Breast epithelium (tissue), 4 donors: ENCODE measurements around the gene ERC1. TPM values are rescaled to one million over a fixed set of nuclear protein-coding genes. Genes with fewer than 3 reads are reported as not detected.
"Not testable (repeated sequence)": the region's sequence is repeated elsewhere in the genome, so short reads cannot be mapped to it uniquely, and the experiment has no call there.

Experiments used
- DNase-seq, 2 donors: peaks; one replicate each; pipeline ENCODE4 v3.0.0-alpha.2; 2019; ENCODE audit warnings: low spot score in 2 of 2
- H3K27ac ChIP-seq, 2 donors: fragments of 200-600 bp; sonication (generic) in 1 of 2; one replicate each; pipeline ENCODE4 v1.5.1; 2016 to 2019; ENCODE audit warnings: mild to moderate bottlenecking in 1 of 2
- H3K27me3 ChIP-seq, 2 donors: fragments of 200-600 bp; sonication (generic) in 1 of 2; one replicate each; pipeline versions ENCODE4 v1.5.1 to v1.6.0; 2017 to 2019; ENCODE audit warnings: control low read depth in 1 of 2, mild to moderate bottlenecking in 1 of 2
- H3K36me3 ChIP-seq: fragments of 200-600 bp; one replicate; pipeline ENCODE4 v1.5.1; 2019
- H3K4me1 ChIP-seq, 2 donors: fragments of 200-600 bp; sonication (generic); one replicate each; pipeline ENCODE4 v1.5.1; 2016 to 2019; ENCODE audit warnings: control low read depth in 1 of 2
- H3K4me3 ChIP-seq, 3 donors: fragments of 200-600 bp; sonication (generic); 1 replicate in 2 of 3; 2 replicates in 1 of 3; pipeline ENCODE4 v1.5.1; 2016 to 2019; ENCODE audit warnings: mild to moderate bottlenecking in 3 of 3, moderate library complexity in 2 of 3
- H3K9me3 ChIP-seq, 2 donors: fragments of 200-600 bp; sonication (generic) in 1 of 2; one replicate each; pipeline ENCODE4 v1.5.1; 2016 to 2019; ENCODE audit warnings: control low read depth in 1 of 2
- CTCF ChIP-seq, 3 donors: fragments of 450-650 bp; IDR thresholded peaks; one replicate each; pipeline ENCODE4 v1.5.1; 2016 to 2017; ENCODE audit warnings: antibody characterized with exemption in 3 of 3, mild to moderate bottlenecking in 3 of 3, moderate library complexity in 3 of 3
- POLR2A ChIP-seq: fragments of 450-650 bp; IDR thresholded peaks from one replicate; pipeline ENCODE4 v1.6.1; 2016; ENCODE audit warnings: antibody characterized with exemption, mild to moderate bottlenecking, moderate library complexity
- POLR2AphosphoS5 ChIP-seq, 3 donors: sonication (generic); formaldehyde crosslinking; IDR thresholded peaks; one replicate each; pipeline ENCODE4 v1.6.1; 2017; ENCODE audit warnings: antibody characterized with exemption in 3 of 3
- intact Hi-C: fragments of 100-400 bp; cut with DNase I; formaldehyde crosslinking; loops from one replicate; pipeline ENCODE4 v1.15.1; 2023; ENCODE audit warnings: low total_unique reads
- total RNA-seq, 3 donors: library from RNA; depleted of rRNA; stranded (reverse); fragments of >200 nt; gene quantifications; one replicate each; pipeline ENCODE4 v1.1.0, GENCODE V29; 2016

ERC1 gene
- total RNA-seq, 3 donors from 2014 or later, result 47.4 to 63.4 (median 52.8) TPM

- Histone ChIP-seq H3K4me1 (no peaks in the 10 kb centered on the region), H3K27ac (no peak overlapping the region), H3K36me3 (no peaks in the 10 kb centered on the region), H3K4me3 (no peak overlapping the region), H3K9me3 (peaks cover 0 to 5% of the 10 kb centered on the region in 2 donors), H3K27me3 (no peaks in the 10 kb centered on the region)
- no peak for DNase-seq
- intact Hi-C loops, result no loop called here
- no peak for TF ChIP-seq POLR2AphosphoS5 (IDR thresholded peaks at IDR 0.05)
- TF ChIP-seq CTCF (IDR thresholded peaks at IDR 0.05), result no peak
- no peak for TF ChIP-seq POLR2A
Observed at GRCh38 chr12:1195513-1195912, 204.5 kb downstream of the ERC1 start.

- H3K9me3 ChIP-seq, result peaks cover 0 to 5% of the 10 kb centered on the region in 2 donors
- no peak for TF ChIP-seq CTCF (IDR thresholded peaks at IDR 0.05)
- TF ChIP-seq POLR2A, result no peak
- no peak for TF ChIP-seq POLR2AphosphoS5 (IDR thresholded peaks at IDR 0.05)
- H3K27ac ChIP-seq, result no peak overlapping the region
- H3K4me1 ChIP-seq, result no peaks in the 10 kb centered on the region
- intact Hi-C loops, result no loop called here
- no peak overlapping the region for H3K4me3 ChIP-seq
- H3K36me3 ChIP-seq, result no peaks in the 10 kb centered on the region
- no peak for DNase-seq
- no peaks in the 10 kb centered on the region for H3K27me3 ChIP-seq
Observed at GRCh38 chr12:1197264-1198018, 206.4 kb downstream of the ERC1 start.

GRCh38 chr12:1198854-1199253, 207.8 kb downstream of the ERC1 start:
- H3K36me3 ChIP-seq, H3K27me3 ChIP-seq, H3K4me3 ChIP-seq, H3K9me3 ChIP-seq, intact Hi-C loops, DNase-seq, H3K4me1 ChIP-seq, H3K27ac ChIP-seq: not testable (repeated sequence)

- H3K4me1 ChIP-seq, result no peaks in the 10 kb centered on the region
- no peaks in the 10 kb centered on the region for H3K27me3 ChIP-seq
- H3K9me3 ChIP-seq, result peaks cover 0 to 5% of the 10 kb centered on the region in 2 donors
- TF ChIP-seq POLR2A, result no peak
- intact Hi-C loops, result no loop called here
- no peak for DNase-seq
- H3K36me3 ChIP-seq, result no peaks in the 10 kb centered on the region
- H3K4me3 ChIP-seq, result no peak overlapping the region
- no peak overlapping the region for H3K27ac ChIP-seq
Observed at GRCh38 chr12:1199700-1200099, 208.7 kb downstream of the ERC1 start.

GRCh38 chr12:1201030-1201429, 210.0 kb downstream of the ERC1 start:
- H3K27ac ChIP-seq, result no peak overlapping the region
- H3K4me3 ChIP-seq, result no peak overlapping the region
- H3K27me3 ChIP-seq, result no peaks in the 10 kb centered on the region
- peaks cover 0 to 5% of the 10 kb centered on the region in 2 donors for H3K9me3 ChIP-seq
- no peak for TF ChIP-seq POLR2A
- no peaks in the 10 kb centered on the region for H3K4me1 ChIP-seq
- intact Hi-C loops, result no loop called here
- DNase-seq, result no peak
- no peaks in the 10 kb centered on the region for H3K36me3 ChIP-seq

GRCh38 chr12:1201886-1202285, 210.9 kb downstream of the ERC1 start:
- Histone ChIP-seq H3K9me3 (peaks cover 0 to 5% of the 10 kb centered on the region in 2 donors), H3K36me3 (no peaks in the 10 kb centered on the region), H3K4me1 (no peaks in the 10 kb centered on the region), H3K4me3 (no peak overlapping the region), H3K27me3 (no peaks in the 10 kb centered on the region), H3K27ac (no peak overlapping the region)
- intact Hi-C loops, result no loop called here
- no peak for DNase-seq
- no peak for TF ChIP-seq CTCF (IDR thresholded peaks at IDR 0.05)
- no peak for TF ChIP-seq POLR2AphosphoS5 (IDR thresholded peaks at IDR 0.05)
- no peak for TF ChIP-seq POLR2A

GRCh38 chr12:1203735-1204019, 212.7 kb downstream of the ERC1 start:
- H3K27ac ChIP-seq, result no peak overlapping the region
- TF ChIP-seq POLR2AphosphoS5 (IDR thresholded peaks at IDR 0.05), result no peak
- TF ChIP-seq POLR2A, result no peak
- no peak for TF ChIP-seq CTCF (IDR thresholded peaks at IDR 0.05)
- intact Hi-C loops, result no loop called here

More at GRCh38 chr12:1203735-1204019, 212.7 kb downstream of the ERC1 start:
- H3K4me1 ChIP-seq, result no peaks in the 10 kb centered on the region
- H3K36me3 ChIP-seq, result no peaks in the 10 kb centered on the region
- no peak for DNase-seq
- H3K9me3 ChIP-seq, result peaks cover 0 to 4% of the 10 kb centered on the region in 2 donors
- no peaks in the 10 kb centered on the region for H3K27me3 ChIP-seq
- no peak overlapping the region for H3K4me3 ChIP-seq
